ENCODE results near the gene CAMK1D. TPM values are rescaled to one million over a fixed set of nuclear protein-coding genes. Genes with fewer than 3 reads are reported as not detected.

Gene CAMK1D
- total and polyA plus RNA-seq, 2 of the 4 experiments (the other 2 are of a cell fraction) = 5.0 to 5.3 TPM

GRCh38 chr10:12757351-12757750, 408.0 kb downstream of the CAMK1D start:
- no TSS peak for BruUV-seq (replicated peaks)
- Histone ChIP-seq H3K4ac (ENCODE audit: low read depth, low read length) (no peak overlapping the region), H4K20me1 (ENCODE audit: insufficient read depth, low read length) (no peaks in the 10 kb centered on the region), H3K18ac (ENCODE audit: low read depth, low read length) (no peak overlapping the region), H3K36me3 (ENCODE audit: control insufficient read depth, insufficient read depth, low read length) (no peaks in the 10 kb centered on the region), H3K4me2 (ENCODE audit: low read depth, low read length) (no peak overlapping the region), H2AK9ac (replicated peaks; ENCODE audit: low read depth, low read length, poor library complexity) (no peak overlapping the region), H3K27ac (ENCODE audit: insufficient read depth, low read length) (no peak overlapping the region), H2BK5ac (ENCODE audit: low read depth, low read length, poor library complexity, severe bottlenecking) (no peak overlapping the region), H3K79me1 (ENCODE audit: low read depth in 1 of 2, low read length in 2 of 2) (no peaks in the 10 kb centered on the region), H3K9me1 (ENCODE audit: insufficient read depth, low read length) (no peaks in the 10 kb centered on the region), H3K56ac (ENCODE audit: extremely low read depth, insufficient read depth, low read length) (no peak overlapping the region), H3K4me1 (ENCODE audit: control insufficient read depth, insufficient read depth, low read length) (no peaks in the 10 kb centered on the region), H4K91ac (ENCODE audit: insufficient read depth, low read depth, low read length) (no peak overlapping the region), H2AK5ac (ENCODE audit: low read depth, low read length) (no peak overlapping the region), H3K9me3 (ENCODE audit: control insufficient read depth, insufficient read depth, low read length) (no peaks in the 10 kb centered on the region), H2AFZ (replicated peaks; ENCODE audit: low read length, poor library complexity) (no peak overlapping the region), H3K9ac (ENCODE audit: low read depth, low read length) (no peak overlapping the region), H2BK15ac (ENCODE audit: low read depth, low read length) (no peak overlapping the region), H4K5ac (ENCODE audit: low read depth, low read length) (no peak overlapping the region), H3K14ac (replicated peaks; ENCODE audit: low read depth, low read length) (no peak overlapping the region), H3K23ac (ENCODE audit: low read depth, low read length) (no peak overlapping the region), H2BK120ac (ENCODE audit: low read depth, low read length) (no peak overlapping the region), H3K27me3 (ENCODE audit: control insufficient read depth, insufficient read depth, low read length) (no peaks in the 10 kb centered on the region), H2BK20ac (ENCODE audit: low read depth, low read length) (no peak overlapping the region), H3K4me3 (ENCODE audit: insufficient read depth, low read depth, low read length) (no peak overlapping the region), H4K8ac (ENCODE audit: low read depth in 2 of 2, low read length in 2 of 2) (no peak overlapping the region)
- POLR2A ChIA-PET (ENCODE audit: unreplicated experiment) = no interaction called here
- CTCF ChIA-PET = no interaction called here
- DNase-seq (no peak), ATAC-seq (ENCODE audit: low read depth) (no peak)
- no peak for TF ChIP-seq BHLHE40 (IDR thresholded peaks at IDR 0.05; ENCODE audit: low read depth, low read length)
- TF ChIP-seq CEBPB (IDR thresholded peaks at IDR 0.05; ENCODE audit: low read depth, low read length) = no peak
- no peak for TF ChIP-seq RCOR1 (IDR thresholded peaks at IDR 0.05; ENCODE audit: insufficient replicate concordance, low read length)
- no peak for TF ChIP-seq FOS (IDR thresholded peaks at IDR 0.05; ENCODE audit: low read depth, low read length)
- TF ChIP-seq MAZ (IDR thresholded peaks at IDR 0.05; ENCODE audit: borderline replicate concordance, low read depth, low read length) = no peak
- TF ChIP-seq, protein P1, sequence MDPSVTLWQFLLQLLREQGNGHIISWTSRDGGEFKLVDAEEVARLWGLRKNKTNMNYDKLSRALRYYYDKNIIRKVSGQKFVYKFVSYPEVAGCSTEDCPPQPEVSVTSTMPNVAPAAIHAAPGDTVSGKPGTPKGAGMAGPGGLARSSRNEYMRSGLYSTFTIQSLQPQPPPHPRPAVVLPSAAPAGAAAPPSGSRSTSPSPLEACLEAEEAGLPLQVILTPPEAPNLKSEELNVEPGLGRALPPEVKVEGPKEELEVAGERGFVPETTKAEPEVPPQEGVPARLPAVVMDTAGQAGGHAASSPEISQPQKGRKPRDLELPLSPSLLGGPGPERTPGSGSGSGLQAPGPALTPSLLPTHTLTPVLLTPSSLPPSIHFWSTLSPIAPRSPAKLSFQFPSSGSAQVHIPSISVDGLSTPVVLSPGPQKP (IDR thresholded peaks at IDR 0.05; ENCODE audit: borderline replicate concordance, low read depth, low read length) = no peak
- no peak for TF ChIP-seq CHD1 (IDR thresholded peaks at IDR 0.05; ENCODE audit: low read depth, low read length)
- no peak for TF ChIP-seq RAD21 (IDR thresholded peaks at IDR 0.05; ENCODE audit: low read length)
- TF ChIP-seq, protein P2, sequence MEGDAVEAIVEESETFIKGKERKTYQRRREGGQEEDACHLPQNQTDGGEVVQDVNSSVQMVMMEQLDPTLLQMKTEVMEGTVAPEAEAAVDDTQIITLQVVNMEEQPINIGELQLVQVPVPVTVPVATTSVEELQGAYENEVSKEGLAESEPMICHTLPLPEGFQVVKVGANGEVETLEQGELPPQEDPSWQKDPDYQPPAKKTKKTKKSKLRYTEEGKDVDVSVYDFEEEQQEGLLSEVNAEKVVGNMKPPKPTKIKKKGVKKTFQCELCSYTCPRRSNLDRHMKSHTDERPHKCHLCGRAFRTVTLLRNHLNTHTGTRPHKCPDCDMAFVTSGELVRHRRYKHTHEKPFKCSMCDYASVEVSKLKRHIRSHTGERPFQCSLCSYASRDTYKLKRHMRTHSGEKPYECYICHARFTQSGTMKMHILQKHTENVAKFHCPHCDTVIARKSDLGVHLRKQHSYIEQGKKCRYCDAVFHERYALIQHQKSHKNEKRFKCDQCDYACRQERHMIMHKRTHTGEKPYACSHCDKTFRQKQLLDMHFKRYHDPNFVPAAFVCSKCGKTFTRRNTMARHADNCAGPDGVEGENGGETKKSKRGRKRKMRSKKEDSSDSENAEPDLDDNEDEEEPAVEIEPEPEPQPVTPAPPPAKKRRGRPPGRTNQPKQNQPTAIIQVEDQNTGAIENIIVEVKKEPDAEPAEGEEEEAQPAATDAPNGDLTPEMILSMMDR (conservative IDR thresholded peaks at IDR 0.05; ENCODE audit: low read depth, low read length) = no peak
- no peak for TF ChIP-seq NFE2L2 (IDR thresholded peaks at IDR 0.05; ENCODE audit: low read depth, low read length)
- TF ChIP-seq MXI1 (IDR thresholded peaks at IDR 0.05; ENCODE audit: borderline replicate concordance, low read depth, low read length) = no peak
- TF ChIP-seq, protein P3, sequence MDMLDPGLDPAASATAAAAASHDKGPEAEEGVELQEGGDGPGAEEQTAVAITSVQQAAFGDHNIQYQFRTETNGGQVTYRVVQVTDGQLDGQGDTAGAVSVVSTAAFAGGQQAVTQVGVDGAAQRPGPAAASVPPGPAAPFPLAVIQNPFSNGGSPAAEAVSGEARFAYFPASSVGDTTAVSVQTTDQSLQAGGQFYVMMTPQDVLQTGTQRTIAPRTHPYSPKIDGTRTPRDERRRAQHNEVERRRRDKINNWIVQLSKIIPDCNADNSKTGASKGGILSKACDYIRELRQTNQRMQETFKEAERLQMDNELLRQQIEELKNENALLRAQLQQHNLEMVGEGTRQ (IDR thresholded peaks at IDR 0.05; ENCODE audit: low read depth, low read length) = no peak
- TF ChIP-seq SMC3 (IDR thresholded peaks at IDR 0.05; ENCODE audit: low read depth, low read length) = no peak
- no peak for TF ChIP-seq RFX5 (IDR thresholded peaks at IDR 0.05; ENCODE audit: low read depth, low read length)
- TF ChIP-seq POLR2A (IDR thresholded peaks at IDR 0.05; ENCODE audit: low read depth, low read length) = no peak
- TF ChIP-seq MAFK (IDR thresholded peaks at IDR 0.05; ENCODE audit: low read depth, low read length) = no peak
- in situ Hi-C loops (cut with MboI; ENCODE audit: low sequenced_read_pairs) (no loop called here), dilution Hi-C loops (cut with HindIII; ENCODE audit: low sequenced_read_pairs, unreplicated experiment) (no loop called here), intact Hi-C loops (cut with micrococcal nuclease) (no loop called here)
- WGBS, 2 experiments (ENCODE audit: extremely low coverage in 2 of 2, insufficient read length in 1 of 2) = no CpG with 5 or more reads among the region's 2 CpGs

Measured in IMR-90 (cell line).